ENCODE measurements around the gene SLC47A1. TPM values are rescaled to one million over a fixed set of nuclear protein-coding genes. Genes with fewer than 3 reads are reported as not detected.

SLC47A1 gene
- total and polyA plus RNA-seq, 2 donors (not counting 1 experiment from before 2014, with no cell fraction given): not detected

DNA sequence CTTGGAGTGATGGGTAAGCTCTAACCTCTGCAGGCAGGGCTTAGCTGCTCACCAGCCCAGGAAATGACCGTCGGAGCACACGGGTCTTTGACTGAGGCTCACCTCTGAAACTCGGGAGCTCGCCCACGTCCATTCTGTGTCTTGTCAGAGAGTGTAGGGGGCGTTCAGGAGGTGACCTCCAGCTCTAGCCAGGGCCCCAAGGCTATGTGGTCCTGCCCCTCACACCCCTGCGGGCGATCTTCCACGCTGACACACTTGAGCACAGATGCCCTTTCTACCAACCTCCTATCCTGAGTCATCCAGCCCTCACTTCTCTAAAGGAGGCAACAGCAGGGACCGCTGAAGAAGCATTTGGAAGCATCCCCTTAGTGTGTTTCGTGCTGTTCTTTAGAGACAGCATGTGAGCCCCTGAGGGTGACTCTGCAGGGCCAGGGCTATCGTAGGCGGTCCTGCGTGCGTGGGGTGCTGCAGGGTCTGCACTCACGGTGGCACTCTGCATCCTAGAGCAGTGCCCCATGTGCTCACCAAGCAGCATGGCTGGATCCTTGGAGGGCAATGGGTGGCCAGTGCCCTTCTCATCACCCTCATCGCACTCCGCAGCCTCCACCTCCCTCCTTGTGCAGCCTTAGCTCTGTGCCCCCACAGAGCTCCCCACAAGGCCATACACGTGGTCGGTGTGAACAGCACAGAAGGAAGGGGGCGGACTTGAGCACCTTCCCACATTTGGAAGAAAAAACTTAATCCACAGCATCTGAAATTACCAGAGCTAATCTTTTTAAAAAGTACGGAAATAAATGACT, 33.8 kb downstream of the SLC47A1 start:
- Histone ChIP-seq H3K79me2 (ENCODE audit: control insufficient read depth, insufficient read depth, low read length) (no peaks in the 10 kb centered on the region), H4K20me1 (ENCODE audit: control insufficient read depth, insufficient read depth, low read length, poor library complexity, severe bottlenecking) (no peaks in the 10 kb centered on the region), H3K4me3 (ENCODE audit: control extremely low read depth in 1 of 5, extremely low read depth in 1 of 5, insufficient read depth in 1 of 5, low read depth in 2 of 5, low read length in 4 of 5) (no peak overlapping the region), H3K27me3 (replicated peaks in 1 of 4; ENCODE audit: control extremely low read depth in 1 of 4, control insufficient read depth in 3 of 4, insufficient read depth in 4 of 4, low read length in 3 of 4) (no peaks in the 10 kb centered on the region), H3K9ac (ENCODE audit: low read length) (no peak overlapping the region), H3K27ac (ENCODE audit: low read length in 2 of 2) (no peak overlapping the region), H3K9me3 (ENCODE audit: control extremely low read depth in 1 of 3, control insufficient read depth in 2 of 3, insufficient read depth in 1 of 3, low read length in 2 of 3) (no peaks in the 10 kb centered on the region), H3K4me2 (replicated peaks; ENCODE audit: low read depth, low read length, poor library complexity, severe bottlenecking) (no peak overlapping the region), H3K4me1 (ENCODE audit: control insufficient read depth in 2 of 2, insufficient read depth in 2 of 2, low read length in 2 of 2) (peaks cover 22 to 23% of the 10 kb centered on the region in 2 donors), H3K36me3 (replicated peaks in 1 of 2; ENCODE audit: control extremely low read depth in 1 of 2, control insufficient read depth in 1 of 2, extremely low read depth in 1 of 2, insufficient read depth in 2 of 2, low read length in 1 of 2) (no peaks in the 10 kb centered on the region), H2AFZ (ENCODE audit: insufficient read depth, low read depth, low read length, poor library complexity, severe bottlenecking) (no peak overlapping the region)
- intact Hi-C loops (cut with micrococcal nuclease): loop anchor here (2.0 kb wide), 1 partner anchor 205 kb away; the partner anchor contains the start of gene B9D1
- TF ChIP-seq, protein P1, sequence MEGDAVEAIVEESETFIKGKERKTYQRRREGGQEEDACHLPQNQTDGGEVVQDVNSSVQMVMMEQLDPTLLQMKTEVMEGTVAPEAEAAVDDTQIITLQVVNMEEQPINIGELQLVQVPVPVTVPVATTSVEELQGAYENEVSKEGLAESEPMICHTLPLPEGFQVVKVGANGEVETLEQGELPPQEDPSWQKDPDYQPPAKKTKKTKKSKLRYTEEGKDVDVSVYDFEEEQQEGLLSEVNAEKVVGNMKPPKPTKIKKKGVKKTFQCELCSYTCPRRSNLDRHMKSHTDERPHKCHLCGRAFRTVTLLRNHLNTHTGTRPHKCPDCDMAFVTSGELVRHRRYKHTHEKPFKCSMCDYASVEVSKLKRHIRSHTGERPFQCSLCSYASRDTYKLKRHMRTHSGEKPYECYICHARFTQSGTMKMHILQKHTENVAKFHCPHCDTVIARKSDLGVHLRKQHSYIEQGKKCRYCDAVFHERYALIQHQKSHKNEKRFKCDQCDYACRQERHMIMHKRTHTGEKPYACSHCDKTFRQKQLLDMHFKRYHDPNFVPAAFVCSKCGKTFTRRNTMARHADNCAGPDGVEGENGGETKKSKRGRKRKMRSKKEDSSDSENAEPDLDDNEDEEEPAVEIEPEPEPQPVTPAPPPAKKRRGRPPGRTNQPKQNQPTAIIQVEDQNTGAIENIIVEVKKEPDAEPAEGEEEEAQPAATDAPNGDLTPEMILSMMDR (IDR thresholded peaks at IDR 0.05): no peak
- no peak overlapping the region for H3K4me3 Mint-ChIP-seq
- ATAC-seq (ENCODE audit: low read depth) (no peak), DNase-seq (no peak)
- POLR2A ChIA-PET: no interaction called here
- 89% methylated on average over 18 of the region's 23 CpGs for WGBS (ENCODE audit: insufficient coverage)
- no peaks in the 10 kb centered on the region for H3K9me3 Mint-ChIP-seq (ENCODE audit: insufficient read depth)
- peaks cover 20% of the 10 kb centered on the region for H3K4me1 Mint-ChIP-seq
- CTCF ChIA-PET: interaction anchor here (0.9 to 1.4 kb wide), 2 partner anchors 80 to 198 kb away, joined by 3 to 4 read pairs; no protein-coding TSS in a partner anchor
- peaks cover 3% of the 10 kb centered on the region for H3K27me3 Mint-ChIP-seq
- no peak overlapping the region for H3K27ac Mint-ChIP-seq

DNA sequence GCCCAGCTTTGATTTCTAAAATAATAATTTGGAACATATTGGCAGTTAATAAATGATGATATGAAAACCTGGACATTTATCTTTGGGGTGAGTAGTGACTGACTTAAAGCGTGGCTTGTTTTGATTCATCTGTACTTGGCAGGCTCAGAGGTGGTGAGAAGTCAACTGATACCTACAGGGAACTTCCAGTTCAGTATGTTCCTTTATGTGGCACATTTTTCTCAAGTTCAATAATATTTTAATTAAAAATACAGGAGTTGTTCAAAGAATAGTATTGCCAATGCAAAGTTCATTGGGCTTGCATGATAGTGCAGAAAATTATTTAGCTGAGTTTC, 34.3 kb downstream of the SLC47A1 start:
- CTCF ChIA-PET: interaction anchor here (0.9 to 1.4 kb wide), 2 partner anchors 80 to 197 kb away, joined by 3 to 4 read pairs; no protein-coding TSS in a partner anchor
- no peak for DNase-seq

More for the DNA sequence above, 34.3 kb downstream of the SLC47A1 start:
- Mint-ChIP-seq H3K4me1 (peaks cover 20% of the 10 kb centered on the region), H3K27ac (no peak overlapping the region), H3K27me3 (peaks cover 3% of the 10 kb centered on the region), H3K9me3 (ENCODE audit: insufficient read depth) (no peaks in the 10 kb centered on the region), H3K4me3 (no peak overlapping the region)
- Histone ChIP-seq H3K27ac (ENCODE audit: low read length in 2 of 2) (no peak overlapping the region), H3K36me3 (replicated peaks in 1 of 2; ENCODE audit: control extremely low read depth in 1 of 2, control insufficient read depth in 1 of 2, extremely low read depth in 1 of 2, insufficient read depth in 2 of 2, low read length in 1 of 2) (no peaks in the 10 kb centered on the region), H3K4me3 (ENCODE audit: control extremely low read depth in 1 of 5, extremely low read depth in 1 of 5, insufficient read depth in 1 of 5, low read depth in 2 of 5, low read length in 4 of 5) (no peak overlapping the region), H3K27me3 (replicated peaks in 1 of 4; ENCODE audit: control extremely low read depth in 1 of 4, control insufficient read depth in 3 of 4, insufficient read depth in 4 of 4, low read length in 3 of 4) (no peaks in the 10 kb centered on the region), H3K9me3 (ENCODE audit: control extremely low read depth in 1 of 3, control insufficient read depth in 2 of 3, insufficient read depth in 1 of 3, low read length in 2 of 3) (no peaks in the 10 kb centered on the region), H4K20me1 (ENCODE audit: control insufficient read depth, insufficient read depth, low read length, poor library complexity, severe bottlenecking) (no peaks in the 10 kb centered on the region), H3K4me1 (ENCODE audit: control insufficient read depth in 2 of 2, insufficient read depth in 2 of 2, low read length in 2 of 2) (peaks cover 22 to 23% of the 10 kb centered on the region in 2 donors), H2AFZ (ENCODE audit: insufficient read depth, low read depth, low read length, poor library complexity, severe bottlenecking) (no peak overlapping the region), H3K79me2 (ENCODE audit: control insufficient read depth, insufficient read depth, low read length) (no peaks in the 10 kb centered on the region), H3K9ac (ENCODE audit: low read length) (no peak overlapping the region), H3K4me2 (replicated peaks; ENCODE audit: low read depth, low read length, poor library complexity, severe bottlenecking) (no peak overlapping the region)
- intact Hi-C loops (cut with micrococcal nuclease): loop anchor here (2.0 kb wide), 1 partner anchor 205 kb away; the partner anchor contains the start of gene B9D1
- no peak for TF ChIP-seq EZH2 (IDR thresholded peaks at IDR 0.05; ENCODE audit: borderline replicate concordance, insufficient read depth, low read depth, low read length, poor library complexity, severe bottlenecking)
- TF ChIP-seq, protein P1 (IDR thresholded peaks at IDR 0.05): no peak
- 100% methylated on average over 1 of the region's 1 CpG for WGBS (ENCODE audit: insufficient coverage)
- POLR2A ChIA-PET: no interaction called here
- no peak for ATAC-seq (ENCODE audit: low read depth)
